Caco-2 (cell line): ENCODE data around the gene CISH. TPM values are rescaled to one million over a fixed set of nuclear protein-coding genes. Genes with fewer than 3 reads are reported as not detected.

Source experiments
- BruUV-seq: library from RNA; stranded (reverse); fragments of 400-500 nt; replicated peaks from 2 replicates; lab custom pipeline; 2021; lab: Mats Ljungman, UMichigan
- CTCF ChIA-PET: fragments of 300-600 bp; sonication (Branson Sonifier 250); formaldehyde crosslinking; loops from one replicate; lab custom pipeline; 2022; ENCODE audit warnings: antibody characterized with exemption; lab: Charles Lee
- POLR2A ChIA-PET: fragments of 300-600 bp; sonication (Branson Sonifier 250); formaldehyde crosslinking; loops from one replicate; lab custom pipeline; 2022; ENCODE audit warnings: antibody characterized with exemption; lab: Charles Lee
- DNase-seq, 2 experiments: peaks; one replicate each; pipeline versions ENCODE4 v3.0.0 to v3.0.0-alpha.2; 2020 to 2022
- H3K27me3 ChIP-seq: replicated peaks from 2 replicates; pipeline ENCODE4 v1.6.0; 2011; ENCODE audit warnings: low read length; ENCODE audit not compliant: control insufficient read depth, insufficient read depth
- H3K36me3 ChIP-seq: 2 replicates; pipeline ENCODE4 v1.5.1; 2011; ENCODE audit warnings: low read length; ENCODE audit not compliant: control insufficient read depth, insufficient read depth
- H3K4me1 ChIP-seq: fragments of 250-450 bp; sonication (Bioruptor Pico); 2 replicates; pipeline ENCODE4 v1.5.1; 2020; ENCODE audit warnings: mild to moderate bottlenecking
- H3K4me3 ChIP-seq: 2 replicates; pipeline ENCODE4 v1.5.1; 2011; ENCODE audit warnings: low read depth, mild to moderate bottlenecking, control low read depth, low read length
- H3K9me3 ChIP-seq: fragments of 250-450 bp; sonication (Bioruptor Pico); 2 replicates; pipeline ENCODE4 v1.5.1; 2020; ENCODE audit warnings: mild to moderate bottlenecking, moderate library complexity
- H3K27ac Mint-ChIP-seq: one replicate; pipeline ENCODE4 v1.8.0; 2022; ENCODE audit warnings: mixed read lengths; ENCODE audit not compliant: unreplicated experiment
- H3K27me3 Mint-ChIP-seq: one replicate; pipeline ENCODE4 v1.8.0; 2022; ENCODE audit warnings: mixed read lengths; ENCODE audit not compliant: insufficient read depth, unreplicated experiment
- H3K36me3 Mint-ChIP-seq: one replicate; pipeline ENCODE4 v1.8.0; 2022; ENCODE audit warnings: mild to moderate bottlenecking, mixed read lengths; ENCODE audit not compliant: insufficient read depth, unreplicated experiment
- H3K4me1 Mint-ChIP-seq: one replicate; pipeline ENCODE4 v1.8.0; 2022; ENCODE audit warnings: low read depth, mixed read lengths; ENCODE audit not compliant: unreplicated experiment
- H3K4me3 Mint-ChIP-seq: one replicate; pipeline ENCODE4 v1.8.0; 2022; ENCODE audit warnings: mild to moderate bottlenecking, moderate library complexity, mixed read lengths; ENCODE audit not compliant: unreplicated experiment
- H3K9me3 Mint-ChIP-seq: one replicate; pipeline ENCODE4 v1.8.0; 2022; ENCODE audit warnings: mixed read lengths; ENCODE audit not compliant: unreplicated experiment
- CTCF ChIP-seq, 2 experiments: fragments of 200-600 bp in 1 of 2; IDR thresholded peaks; 1 replicate in 1 of 2; 2 replicates in 1 of 2; pipeline versions ENCODE4 v1.5.1 to v1.8.0; 2011 to 2022; ENCODE audit warnings: antibody characterized with exemption in 1 of 2, control low read depth in 1 of 2, inconsistent platforms in 1 of 2, low read depth in 1 of 2, low read length in 1 of 2, mild to moderate bottlenecking in 1 of 2, moderate library complexity in 1 of 2; ENCODE audit not compliant: insufficient read depth in 1 of 2, severe bottlenecking in 1 of 2, unreplicated experiment in 1 of 2
- intact Hi-C: fragments of 100-400 bp; cut with micrococcal nuclease; formaldehyde crosslinking; loops from one replicate; pipeline ENCODE4 v1.10.0; 2022; ENCODE audit not compliant: unreplicated experiment
- total RNA-seq: library from RNA; stranded (reverse); gene quantifications from 2 replicates; pipeline ENCODE4 v1.2.3, GENCODE V29; 2022

The CISH gene
- total RNA-seq, 1 experiment from 2014 or later: 2.9 TPM

DNA sequence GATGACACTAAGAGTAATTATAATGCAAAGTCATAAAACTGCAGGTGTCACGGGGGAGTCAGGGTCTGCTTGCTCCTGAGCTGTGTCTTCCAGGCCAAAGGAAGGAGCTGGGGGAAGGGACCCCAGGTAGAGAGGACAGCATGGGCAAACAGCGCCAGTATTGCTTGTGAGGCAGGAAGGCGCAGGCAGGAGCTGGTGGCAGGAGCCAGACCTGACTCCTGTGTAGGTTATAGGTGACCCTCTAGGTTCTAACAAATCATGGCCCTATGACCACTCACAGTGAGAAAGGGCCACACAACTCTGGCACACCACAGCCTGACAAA, 1.9 kb downstream of the CISH start:
- Mint-ChIP-seq H3K27ac (no peak overlapping the region), H3K4me1 (peaks cover 17% of the 10 kb centered on the region), H3K4me3 (no peak overlapping the region), H3K9me3 (no peaks in the 10 kb centered on the region), H3K36me3 (peaks cover 17% of the 10 kb centered on the region), H3K27me3 (peaks cover 4% of the 10 kb centered on the region)
- no peak for DNase-seq
- intact Hi-C loops: loop anchor here (5.0 kb wide), 1 partner anchor 257 kb away; the partner anchor contains the start of genes CYB561D2 and NPRL2
- no peak overlapping the region for H3K4me3 ChIP-seq
- H3K36me3 ChIP-seq: no peaks in the 10 kb centered on the region
- BruUV-seq: no TSS peak
- H3K9me3 ChIP-seq: no peaks in the 10 kb centered on the region
- peaks cover 11% of the 10 kb centered on the region for H3K4me1 ChIP-seq
- TF ChIP-seq CTCF (IDR thresholded peaks at IDR 0.05; ENCODE audit: insufficient read depth in 1 of 2, low read depth in 1 of 2, low read length in 1 of 2, severe bottlenecking in 1 of 2, unreplicated experiment in 1 of 2): no peak
- no peaks in the 10 kb centered on the region for H3K27me3 ChIP-seq
- POLR2A ChIA-PET: no interaction called here
- CTCF ChIA-PET: no interaction called here

DNA sequence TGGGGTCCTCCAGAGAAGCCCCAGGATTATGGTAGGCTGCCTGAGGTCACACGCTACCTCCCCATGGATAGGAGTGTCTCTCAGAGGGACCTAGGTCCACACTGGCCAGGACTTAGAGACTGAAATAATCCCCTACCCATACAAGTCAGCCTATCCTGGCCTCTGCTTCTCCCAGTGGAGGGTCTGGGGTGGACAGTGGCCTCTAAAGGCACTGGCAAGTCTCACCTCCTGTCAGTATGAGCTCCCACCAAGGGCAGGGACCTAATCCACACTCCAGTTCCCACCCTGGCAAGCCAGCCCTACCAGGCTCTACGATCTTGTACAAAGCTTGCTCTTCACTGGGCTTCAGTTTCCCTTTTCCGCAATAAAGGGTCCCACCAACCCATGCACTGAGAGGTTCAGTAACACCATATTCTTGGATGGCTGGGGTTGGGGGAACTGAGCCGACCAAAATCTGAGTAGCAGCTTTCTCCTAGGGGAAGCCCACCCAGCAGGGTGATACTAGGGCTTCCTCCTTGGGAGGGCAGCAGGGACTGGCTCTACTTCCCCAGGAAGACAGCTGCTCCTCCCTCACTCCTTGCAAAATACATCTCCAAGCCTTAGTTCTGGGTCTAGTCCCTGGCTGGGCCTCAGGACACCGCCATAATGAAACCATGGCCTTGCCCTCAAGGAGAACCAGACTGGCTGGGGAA, 2.4 kb downstream of the CISH start:
- DNase-seq: no peak
- intact Hi-C loops: no loop called here
- H3K27ac Mint-ChIP-seq: no peak overlapping the region

DNA sequence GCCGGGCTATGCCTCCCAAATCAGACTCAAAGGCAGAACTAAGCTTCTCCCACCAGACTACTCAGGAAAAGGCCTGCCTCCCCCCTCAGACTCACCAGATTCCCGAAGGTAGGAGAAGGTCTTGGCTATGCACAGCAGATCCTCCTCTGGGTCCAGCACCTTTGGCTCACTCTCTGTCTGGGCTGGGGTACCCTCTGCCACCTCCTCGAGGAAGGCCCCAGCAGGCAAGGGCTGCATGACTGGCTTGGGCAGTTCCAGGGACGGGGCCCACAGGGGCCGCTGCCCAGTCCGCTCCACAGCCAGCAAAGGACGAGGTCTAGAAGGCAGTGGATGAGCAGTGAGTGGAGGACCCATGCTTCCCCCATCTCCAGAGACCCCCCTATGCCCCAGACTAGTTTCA, 3.3 kb downstream of the CISH start:
- H3K36me3 Mint-ChIP-seq: peaks cover 17% of the 10 kb centered on the region
- no peaks in the 10 kb centered on the region for H3K9me3 Mint-ChIP-seq
- Histone ChIP-seq H3K4me1 (peaks cover 14% of the 10 kb centered on the region), H3K4me3 (no peak overlapping the region), H3K27me3 (no peaks in the 10 kb centered on the region), H3K9me3 (no peaks in the 10 kb centered on the region), H3K36me3 (no peaks in the 10 kb centered on the region)
- no peak for TF ChIP-seq CTCF (IDR thresholded peaks at IDR 0.05; ENCODE audit: insufficient read depth in 1 of 2, low read depth in 1 of 2, low read length in 1 of 2, severe bottlenecking in 1 of 2, unreplicated experiment in 1 of 2)
- ChIA-PET CTCF (no interaction called here), POLR2A (no interaction called here)
- no peak for DNase-seq
- H3K27ac Mint-ChIP-seq: no peak overlapping the region
- BruUV-seq: no TSS peak
- H3K27me3 Mint-ChIP-seq: no peaks in the 10 kb centered on the region
- peaks cover 17% of the 10 kb centered on the region for H3K4me1 Mint-ChIP-seq
- intact Hi-C loops: no loop called here
- H3K4me3 Mint-ChIP-seq: no peak overlapping the region

More for the DNA sequence above, 2.4 kb downstream of the CISH start:
- TF ChIP-seq CTCF (IDR thresholded peaks at IDR 0.05; ENCODE audit: insufficient read depth in 1 of 2, low read depth in 1 of 2, low read length in 1 of 2, severe bottlenecking in 1 of 2, unreplicated experiment in 1 of 2): no peak
- no peaks in the 10 kb centered on the region for H3K36me3 ChIP-seq
- Mint-ChIP-seq H3K27me3 (peaks cover 4% of the 10 kb centered on the region), H3K4me3 (no peak overlapping the region), H3K9me3 (no peaks in the 10 kb centered on the region), H3K36me3 (peaks cover 17% of the 10 kb centered on the region), H3K4me1 (peaks cover 17% of the 10 kb centered on the region)
- no peak overlapping the region for H3K4me3 ChIP-seq
- no TSS peak for BruUV-seq
- ChIA-PET POLR2A (no interaction called here), CTCF (no interaction called here)
- no peaks in the 10 kb centered on the region for H3K9me3 ChIP-seq
- H3K4me1 ChIP-seq: peaks cover 11% of the 10 kb centered on the region
- H3K27me3 ChIP-seq: no peaks in the 10 kb centered on the region
